ENCODE results near the gene LRP1. TPM values are rescaled to one million over a fixed set of nuclear protein-coding genes. Genes with fewer than 3 reads are reported as not detected.
"Not testable (repeated sequence)": the region's sequence is repeated elsewhere in the genome, so short reads cannot be mapped to it uniquely, and the experiment has no call there.

Gene LRP1
- total RNA-seq, 1 donor from 2014 or later, result 95.7 TPM

DNA sequence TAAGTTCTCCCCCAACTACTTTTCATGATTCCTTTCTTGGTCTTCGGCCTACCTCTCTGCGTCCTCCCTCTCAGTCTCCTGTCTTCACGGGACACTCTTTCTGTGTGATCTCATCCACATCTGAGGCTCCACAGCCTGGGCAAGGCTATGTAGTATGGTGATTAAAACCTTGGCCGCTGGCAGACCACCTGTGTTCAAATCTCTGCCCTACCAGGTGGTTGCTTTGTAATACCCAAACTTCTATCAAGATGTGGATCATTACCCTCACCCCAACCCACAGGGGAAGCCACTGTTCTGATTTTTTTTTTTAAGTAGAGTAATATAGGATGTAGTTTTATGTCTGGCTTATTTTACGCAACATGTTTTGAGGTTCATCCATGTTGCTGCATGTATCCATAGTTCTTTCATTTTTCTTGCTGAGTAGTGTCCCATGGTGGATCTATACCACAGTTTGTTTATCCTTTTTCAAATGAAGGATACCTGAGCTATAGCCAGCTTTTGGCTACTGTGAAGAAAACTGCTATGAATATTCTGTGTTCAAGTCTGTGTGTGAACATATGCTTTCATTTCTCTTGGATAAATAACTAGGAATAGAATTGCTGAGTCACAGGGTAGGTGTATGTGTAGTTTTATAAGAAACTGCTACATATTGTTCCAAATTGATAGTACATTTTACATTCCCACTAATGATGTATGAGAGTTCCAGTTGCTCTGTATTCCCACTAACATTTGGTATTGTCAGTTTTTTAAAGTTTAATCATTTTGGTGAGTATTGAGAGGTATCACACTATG lies 8.8 kb upstream of the LRP1 start:
- H3K27ac Mint-ChIP-seq, result no peak overlapping the region
- H3K4me3 Mint-ChIP-seq (ENCODE audit: low read depth), result no peak overlapping the region
- H3K36me3 Mint-ChIP-seq (ENCODE audit: insufficient read depth), result no peaks in the 10 kb centered on the region
- no peak for DNase-seq (ENCODE audit: low spot score, unreplicated experiment)
- H3K4me1 Mint-ChIP-seq (ENCODE audit: low read depth), result no peaks in the 10 kb centered on the region
- H3K27me3 Mint-ChIP-seq, result peaks cover 35% of the 10 kb centered on the region
- no peaks in the 10 kb centered on the region for H3K9me3 Mint-ChIP-seq (ENCODE audit: low read depth)
- TF ChIP-seq, protein P1, sequence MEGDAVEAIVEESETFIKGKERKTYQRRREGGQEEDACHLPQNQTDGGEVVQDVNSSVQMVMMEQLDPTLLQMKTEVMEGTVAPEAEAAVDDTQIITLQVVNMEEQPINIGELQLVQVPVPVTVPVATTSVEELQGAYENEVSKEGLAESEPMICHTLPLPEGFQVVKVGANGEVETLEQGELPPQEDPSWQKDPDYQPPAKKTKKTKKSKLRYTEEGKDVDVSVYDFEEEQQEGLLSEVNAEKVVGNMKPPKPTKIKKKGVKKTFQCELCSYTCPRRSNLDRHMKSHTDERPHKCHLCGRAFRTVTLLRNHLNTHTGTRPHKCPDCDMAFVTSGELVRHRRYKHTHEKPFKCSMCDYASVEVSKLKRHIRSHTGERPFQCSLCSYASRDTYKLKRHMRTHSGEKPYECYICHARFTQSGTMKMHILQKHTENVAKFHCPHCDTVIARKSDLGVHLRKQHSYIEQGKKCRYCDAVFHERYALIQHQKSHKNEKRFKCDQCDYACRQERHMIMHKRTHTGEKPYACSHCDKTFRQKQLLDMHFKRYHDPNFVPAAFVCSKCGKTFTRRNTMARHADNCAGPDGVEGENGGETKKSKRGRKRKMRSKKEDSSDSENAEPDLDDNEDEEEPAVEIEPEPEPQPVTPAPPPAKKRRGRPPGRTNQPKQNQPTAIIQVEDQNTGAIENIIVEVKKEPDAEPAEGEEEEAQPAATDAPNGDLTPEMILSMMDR (IDR thresholded peaks at IDR 0.05; ENCODE audit: unreplicated experiment), result no peak

DNA sequence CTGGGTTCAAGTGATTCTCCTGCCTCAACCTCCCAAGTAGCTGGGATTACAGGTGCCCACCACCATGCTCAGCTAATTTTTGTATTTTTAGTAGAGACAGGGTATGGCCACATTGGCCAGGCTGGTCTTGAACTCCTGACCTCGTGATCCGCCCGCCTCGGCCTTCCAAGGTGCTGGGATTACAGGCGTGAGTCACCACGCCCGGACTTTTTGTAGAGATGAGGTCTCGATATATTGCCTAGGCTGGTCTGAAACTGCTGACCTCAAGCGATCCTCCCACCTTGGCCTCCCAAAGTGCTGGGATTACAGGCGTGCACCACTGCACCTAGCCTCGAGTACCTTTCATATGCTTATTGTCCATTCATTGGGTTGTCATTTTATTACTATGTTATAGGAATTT lies 7.6 kb upstream of the LRP1 start:
- H3K9me3 Mint-ChIP-seq (ENCODE audit: low read depth); H3K4me1 Mint-ChIP-seq (ENCODE audit: low read depth); H3K27ac Mint-ChIP-seq; DNase-seq (ENCODE audit: low spot score, unreplicated experiment); H3K4me3 Mint-ChIP-seq (ENCODE audit: low read depth); H3K36me3 Mint-ChIP-seq (ENCODE audit: insufficient read depth): not testable (repeated sequence)
- H3K27me3 Mint-ChIP-seq, result peaks cover 42% of the 10 kb centered on the region

DNA sequence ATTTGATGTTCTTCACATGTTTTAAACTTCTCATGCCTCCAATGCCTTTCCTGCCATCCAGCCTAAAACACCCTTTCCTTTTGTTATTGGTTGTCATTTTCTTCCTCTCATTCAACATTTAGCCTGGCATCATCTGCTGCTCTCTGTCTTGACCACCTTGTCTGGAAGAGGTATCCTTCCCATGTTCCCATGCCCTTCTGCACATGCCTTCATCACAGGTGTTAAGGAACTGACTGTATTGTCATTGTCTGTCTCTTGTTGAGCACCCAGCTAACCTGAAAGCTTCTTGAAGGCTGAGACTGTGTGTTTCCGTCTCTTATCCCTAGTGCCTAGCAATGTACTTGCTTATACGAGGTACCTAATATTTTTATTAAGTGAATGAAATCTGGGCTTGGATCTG lies 4.5 kb upstream of the LRP1 start:
- Mint-ChIP-seq H3K4me1 (ENCODE audit: low read depth) (peaks cover 8% of the 10 kb centered on the region), H3K36me3 (ENCODE audit: insufficient read depth) (no peaks in the 10 kb centered on the region), H3K27ac (no peak overlapping the region), H3K27me3 (peaks cover 23% of the 10 kb centered on the region), H3K9me3 (ENCODE audit: low read depth) (no peaks in the 10 kb centered on the region), H3K4me3 (ENCODE audit: low read depth) (no peak overlapping the region)
- TF ChIP-seq, protein P1 (IDR thresholded peaks at IDR 0.05; ENCODE audit: unreplicated experiment), result no peak
- DNase-seq (ENCODE audit: low spot score, unreplicated experiment), result no peak

DNA sequence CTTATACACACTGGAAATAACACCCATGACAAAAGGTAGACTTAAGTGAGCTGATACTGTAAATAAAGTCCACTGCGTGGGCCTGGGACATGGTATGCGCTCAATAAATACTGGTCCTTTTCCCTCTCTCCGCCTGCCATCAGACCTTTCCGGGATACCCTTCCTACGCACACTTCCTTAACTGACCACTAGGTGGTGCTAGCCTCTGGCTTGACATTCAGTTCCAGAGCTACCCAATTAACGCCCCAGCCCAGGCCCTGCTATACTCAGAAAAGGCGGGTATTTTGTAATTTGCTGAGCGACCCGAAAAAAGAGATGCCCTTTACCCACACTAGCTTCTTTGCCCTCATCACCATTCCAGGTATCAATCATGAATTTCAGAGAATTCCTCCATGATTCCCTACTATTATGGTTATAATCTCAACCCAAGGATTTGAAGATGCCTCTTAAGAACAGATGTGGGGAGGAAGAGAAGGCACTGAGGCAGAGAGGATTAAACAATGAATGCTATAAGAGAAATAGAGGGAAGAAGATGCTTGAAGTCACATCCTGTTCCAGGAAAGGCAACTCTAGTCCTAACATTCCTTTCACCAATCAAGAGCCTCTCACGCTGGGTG lies 3.9 kb upstream of the LRP1 start:
- Mint-ChIP-seq H3K27me3 (peaks cover 18% of the 10 kb centered on the region), H3K9me3 (ENCODE audit: low read depth) (no peaks in the 10 kb centered on the region), H3K27ac (no peak overlapping the region), H3K4me3 (ENCODE audit: low read depth) (no peak overlapping the region), H3K36me3 (ENCODE audit: insufficient read depth) (no peaks in the 10 kb centered on the region), H3K4me1 (ENCODE audit: low read depth) (peaks cover 8% of the 10 kb centered on the region)
- TF ChIP-seq, protein P1 (IDR thresholded peaks at IDR 0.05; ENCODE audit: unreplicated experiment), result peak; percentile 94
- peak; percentile 65 for DNase-seq (ENCODE audit: low spot score, unreplicated experiment)

DNA sequence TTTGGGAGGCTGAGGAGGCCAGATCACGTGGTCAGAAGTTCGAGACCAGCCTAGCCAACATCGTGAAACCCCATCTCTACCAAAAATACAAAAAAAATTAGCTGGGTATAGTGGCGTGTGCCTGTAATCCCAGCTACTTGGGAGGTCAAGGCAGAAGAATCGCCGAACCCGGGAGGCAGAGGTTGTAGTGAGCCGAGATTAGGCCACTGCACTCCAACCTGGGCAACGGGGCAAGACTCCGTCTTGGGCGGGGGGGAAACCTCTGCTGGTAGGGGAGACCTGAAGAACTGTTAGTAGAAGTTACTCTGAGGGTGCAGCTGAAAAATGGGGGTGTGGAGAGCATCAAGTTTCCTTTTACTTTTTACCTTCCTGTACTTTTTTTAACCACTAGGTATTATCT lies 2.2 kb upstream of the LRP1 start:
- Mint-ChIP-seq H3K4me3 (ENCODE audit: low read depth) (no peak overlapping the region), H3K36me3 (ENCODE audit: insufficient read depth) (no peaks in the 10 kb centered on the region), H3K9me3 (ENCODE audit: low read depth) (no peaks in the 10 kb centered on the region), H3K27ac (no peak overlapping the region), H3K4me1 (ENCODE audit: low read depth) (peaks cover 21% of the 10 kb centered on the region), H3K27me3 (peaks cover 18% of the 10 kb centered on the region)
- no peak for DNase-seq (ENCODE audit: low spot score, unreplicated experiment)
- TF ChIP-seq, protein P1 (IDR thresholded peaks at IDR 0.05; ENCODE audit: unreplicated experiment), result no peak
